BLaER1 (cell line): ENCODE results near the gene GNMT.

ENCODE experiments used
- H3K27ac ChIP-seq: shearing (Covaris generic); formaldehyde crosslinking; 2 replicates; pipeline ENCODE4 v1.8.1; 2022
- H3K27me3 ChIP-seq: shearing (Covaris generic); formaldehyde crosslinking; 2 replicates; pipeline ENCODE4 v1.8.1; 2022
- H3K36me3 ChIP-seq: shearing (Covaris generic); formaldehyde crosslinking; 2 replicates; pipeline ENCODE4 v1.8.1; 2022
- H3K4me1 ChIP-seq: shearing (Covaris generic); formaldehyde crosslinking; 2 replicates; pipeline ENCODE4 v1.8.1; 2022
- H3K4me2 ChIP-seq: shearing (Covaris generic); formaldehyde crosslinking; 2 replicates; pipeline ENCODE4 v1.8.1; 2022
- H3K4me3 ChIP-seq: shearing (Covaris generic); formaldehyde crosslinking; 2 replicates; pipeline ENCODE4 v1.8.1; 2022
- H3K9ac ChIP-seq: shearing (Covaris generic); formaldehyde crosslinking; 2 replicates; pipeline ENCODE4 v1.8.1; 2022
- H3K9me3 ChIP-seq: shearing (Covaris generic); formaldehyde crosslinking; 2 replicates; pipeline ENCODE4 v1.8.1; 2022
- H4K20me1 ChIP-seq: shearing (Covaris generic); formaldehyde crosslinking; 2 replicates; pipeline ENCODE4 v1.8.1; 2022
- Cebpa-rat ChIP-seq: shearing (Covaris generic); IDR thresholded peaks from 2 replicates; pipeline ENCODE4 v1.8.1; 2022

Gene GNMT

DNA sequence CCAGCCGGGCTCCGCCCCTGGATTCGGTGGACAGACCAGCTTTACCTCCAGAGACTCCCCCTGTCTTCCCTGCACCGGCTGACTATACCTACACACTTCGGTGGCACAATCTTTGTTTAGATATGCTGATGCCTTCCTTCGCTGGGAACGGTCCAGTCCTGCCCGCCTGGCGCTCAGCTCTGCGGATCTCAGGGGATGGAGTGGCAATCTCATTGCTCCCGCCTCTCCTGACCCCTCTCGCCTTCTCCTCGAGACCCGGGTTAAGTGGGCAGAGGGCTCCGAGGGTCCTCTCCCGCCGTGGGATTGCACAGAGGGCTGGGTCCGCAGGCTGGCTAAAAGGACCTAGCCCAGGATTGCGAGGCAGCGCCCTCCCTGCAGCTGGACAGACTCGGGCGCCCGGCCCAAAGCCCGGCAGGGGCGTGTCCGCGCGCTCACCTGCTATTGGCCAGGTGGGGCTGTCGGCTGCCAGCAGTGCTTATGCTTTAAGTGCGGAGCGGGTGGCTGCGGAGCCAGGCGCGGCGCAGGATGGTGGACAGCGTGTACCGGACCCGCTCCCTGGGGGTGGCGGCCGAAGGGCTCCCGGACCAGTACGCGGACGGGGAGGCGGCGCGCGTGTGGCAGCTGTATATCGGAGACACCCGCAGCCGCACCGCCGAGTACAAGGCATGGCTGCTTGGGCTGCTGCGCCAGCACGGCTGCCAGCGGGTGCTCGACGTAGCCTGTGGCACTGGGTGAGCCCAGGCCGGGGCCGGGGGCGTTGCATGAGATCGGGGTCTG is at the start of gene GNMT:
Gene GNMT (plus strand): TSS at position 512 of the 777 bp plus-strand sequence. CDS start 14 bp downstream, at position 526.
- Histone ChIP-seq H4K20me1 (peaks cover 25% of the 10 kb centered on the region), H3K9ac (0 out of 2 replicates have a peak within 1 kb of the TSS, but pooled peaks have one; percentile 31), H3K4me2 (no peak within 1 kb of the TSS), H3K27me3 (peaks cover 38% of the 10 kb centered on the region), H3K36me3 (peaks cover 47% of the 10 kb centered on the region), H3K4me3 (no peak within 1 kb of the TSS), H3K4me1 (0 out of 2 replicates have a peak, but pooled peaks cover 9% of the 10 kb centered on the region), H3K27ac (no peak within 1 kb of the TSS), H3K9me3 (no peaks in the 10 kb centered on the region)
- no peak for TF ChIP-seq Cebpa-rat

DNA sequence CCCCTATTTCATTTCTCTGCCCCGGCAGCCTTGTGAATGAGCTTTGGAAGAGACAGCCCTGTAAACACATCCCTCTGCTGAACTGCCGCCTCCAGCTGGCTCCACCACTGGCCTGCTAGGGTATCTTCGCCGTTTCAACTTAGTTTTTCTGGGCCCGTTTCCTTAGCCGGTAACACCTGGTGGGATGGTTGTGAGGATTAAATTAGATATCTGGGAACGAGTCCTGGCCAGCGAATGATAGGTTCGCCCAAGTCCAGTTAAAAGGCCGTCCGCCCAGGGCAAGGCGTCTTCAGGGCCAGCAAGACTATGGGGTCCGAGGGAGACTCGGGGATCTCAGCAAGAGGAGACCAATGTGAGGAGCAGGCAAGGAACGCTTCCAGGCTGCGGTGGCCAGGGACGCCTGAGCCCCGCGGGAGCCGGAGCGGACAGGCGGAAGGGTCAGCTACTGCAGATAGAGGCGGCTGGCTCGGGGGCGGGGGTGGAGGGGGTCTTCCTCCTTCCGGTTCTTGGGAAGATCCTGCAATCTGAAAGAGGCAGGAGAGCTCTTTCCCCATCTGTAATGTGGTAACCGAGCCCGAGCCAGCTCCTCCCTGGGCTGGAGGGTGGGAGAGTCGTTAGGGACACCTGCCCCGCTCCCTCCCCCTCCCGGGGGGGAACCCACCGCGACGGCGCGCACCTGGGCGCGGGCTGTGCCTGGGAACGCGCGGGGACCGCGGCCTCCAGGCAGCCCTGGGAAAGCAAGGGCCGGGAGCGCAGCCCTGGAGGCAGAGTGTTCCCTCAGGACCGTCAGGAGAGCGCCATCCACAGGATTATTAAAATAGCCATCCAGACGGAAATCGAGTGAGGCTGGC is 49.2 kb upstream of the GNMT start:
- no peaks in the 10 kb centered on the region for H3K27me3 ChIP-seq
- no peak overlapping the region for H3K9ac ChIP-seq
- no peaks in the 10 kb centered on the region for H4K20me1 ChIP-seq
- no peak overlapping the region for H3K4me3 ChIP-seq
- H3K36me3 ChIP-seq, result no peaks in the 10 kb centered on the region
- no peak overlapping the region for H3K27ac ChIP-seq
- no peak for TF ChIP-seq Cebpa-rat
- no peaks in the 10 kb centered on the region for H3K9me3 ChIP-seq
- H3K4me2 ChIP-seq, result no peak overlapping the region
- H3K4me1 ChIP-seq, result peaks cover 21% of the 10 kb centered on the region

DNA sequence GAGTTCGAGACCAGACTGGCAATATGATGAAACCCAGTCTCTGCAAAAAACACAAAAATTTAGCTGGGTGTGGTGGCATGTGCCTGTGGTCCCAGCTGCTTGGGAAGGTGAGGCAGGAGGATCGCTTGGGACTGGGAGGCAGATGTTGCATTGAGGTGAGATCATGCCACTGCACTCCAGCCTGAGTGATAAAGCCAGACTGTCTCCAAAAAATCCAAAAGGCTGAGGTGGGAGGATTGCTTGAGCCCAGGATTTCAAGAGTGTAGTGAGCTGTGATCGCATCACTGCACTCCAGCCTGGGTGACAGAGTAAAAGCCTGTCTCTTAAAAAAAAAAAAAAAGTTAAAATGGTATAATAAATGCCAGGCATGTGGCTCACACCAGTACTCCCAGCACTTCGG is 46.0 kb upstream of the GNMT start:
- H3K4me2 ChIP-seq, result peak overlapping the region; percentile 81

DNA sequence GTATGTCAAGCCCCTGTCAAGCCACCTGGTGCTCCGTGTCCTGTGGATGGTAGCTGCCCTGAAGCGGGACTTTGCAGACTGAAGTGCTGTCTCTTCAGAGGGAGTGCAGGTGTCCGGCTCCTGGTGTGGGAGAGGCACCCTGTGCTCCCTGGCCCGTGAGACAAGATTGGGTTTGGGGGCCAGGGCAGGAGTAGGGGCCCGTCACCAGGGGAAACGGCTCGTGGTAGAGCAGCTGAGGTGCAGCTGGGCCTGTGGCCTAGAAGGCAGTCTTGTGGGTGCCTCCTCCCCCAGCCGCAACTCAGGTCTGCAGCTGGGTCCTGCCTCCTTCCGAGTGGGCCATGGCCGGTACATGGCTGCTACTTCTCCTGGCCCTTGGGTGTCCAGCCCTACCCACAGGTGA is 44.8 kb upstream of the GNMT start, which contains the start of gene PTCRA:
Gene PTCRA (plus strand): TSS at position 322 of the 400 bp plus-strand sequence. CDS start 17 bp downstream, at position 339.
- peaks cover 26% of the 10 kb centered on the region for H3K4me1 ChIP-seq
- peak within 1 kb of the TSS; percentile 62 for H3K9ac ChIP-seq
- H3K27me3 ChIP-seq, result no peaks in the 10 kb centered on the region
- TF ChIP-seq Cebpa-rat, result no peak
- no peaks in the 10 kb centered on the region for H3K9me3 ChIP-seq
- no peaks in the 10 kb centered on the region for H4K20me1 ChIP-seq
- no peak within 1 kb of the TSS for H3K4me3 ChIP-seq
- no peaks in the 10 kb centered on the region for H3K36me3 ChIP-seq
- peak within 1 kb of the TSS; percentile 81 for H3K4me2 ChIP-seq
- H3K27ac ChIP-seq, result peak within 1 kb of the TSS; percentile 81

More for the DNA sequence above, 46.0 kb upstream of the GNMT start:
- no peaks in the 10 kb centered on the region for H3K36me3 ChIP-seq
- H4K20me1 ChIP-seq, result no peaks in the 10 kb centered on the region
- peaks cover 26% of the 10 kb centered on the region for H3K4me1 ChIP-seq
- H3K27me3 ChIP-seq, result no peaks in the 10 kb centered on the region
- no peak overlapping the region for H3K9ac ChIP-seq
- peak overlapping the region; percentile 33; the same call in 1 of the 2 replicates for H3K27ac ChIP-seq
- H3K9me3 ChIP-seq, result no peaks in the 10 kb centered on the region
- H3K4me3 ChIP-seq, result no peak overlapping the region
- no peak for TF ChIP-seq Cebpa-rat

DNA sequence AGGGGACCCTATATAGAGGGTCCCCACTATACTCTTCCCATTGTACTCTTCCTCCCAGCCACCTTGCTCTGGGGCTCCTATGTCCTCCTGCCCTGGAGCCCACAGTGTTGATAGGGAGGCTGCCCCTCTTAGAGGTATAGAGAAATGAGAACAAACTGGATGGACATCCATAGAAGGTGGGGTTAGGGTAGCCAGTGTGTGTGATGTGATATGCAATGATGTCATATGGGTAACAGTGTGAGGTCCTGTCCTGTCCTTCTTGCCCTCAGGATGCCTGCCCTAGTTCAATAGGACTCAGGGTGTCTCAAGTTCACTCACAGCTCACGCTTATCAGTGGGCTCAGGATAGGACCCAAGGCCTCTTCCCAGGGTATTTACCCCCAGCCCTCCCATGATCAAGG is 44.3 kb upstream of the GNMT start:
- Histone ChIP-seq H3K4me3 (no peak overlapping the region), H3K27ac (peak overlapping the region; percentile 81), H3K27me3 (no peaks in the 10 kb centered on the region), H3K4me1 (peaks cover 26% of the 10 kb centered on the region), H3K9me3 (no peaks in the 10 kb centered on the region), H3K4me2 (peak overlapping the region; percentile 81), H3K9ac (peak overlapping the region; percentile 62), H4K20me1 (no peaks in the 10 kb centered on the region), H3K36me3 (no peaks in the 10 kb centered on the region)
- no peak for TF ChIP-seq Cebpa-rat

DNA sequence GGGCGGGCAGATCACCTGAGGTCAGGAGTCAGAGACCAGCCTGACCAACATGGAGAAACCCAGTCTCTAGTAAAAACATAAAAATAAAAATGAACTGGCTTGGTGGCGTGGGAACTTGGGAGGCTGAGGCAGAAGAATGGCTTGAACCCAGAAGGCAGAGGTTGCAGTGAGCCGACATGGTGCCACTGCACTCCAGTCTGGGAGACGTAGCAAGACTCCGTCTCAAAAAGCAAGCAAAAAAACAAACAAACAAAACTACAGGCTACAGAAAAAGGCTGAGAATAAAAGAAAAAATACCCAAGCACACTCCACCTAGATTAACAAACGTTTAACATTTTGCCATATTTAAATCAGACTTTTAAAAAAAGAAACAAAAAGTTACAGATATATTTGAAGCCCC is 38.8 kb upstream of the GNMT start:
- H3K4me3 ChIP-seq, result no peak overlapping the region
- TF ChIP-seq Cebpa-rat, result no peak
- H3K36me3 ChIP-seq, result no peaks in the 10 kb centered on the region
- no peak overlapping the region for H3K27ac ChIP-seq
- no peaks in the 10 kb centered on the region for H4K20me1 ChIP-seq
- H3K9ac ChIP-seq, result no peak overlapping the region
- H3K4me1 ChIP-seq, result peaks cover 43% of the 10 kb centered on the region
- H3K9me3 ChIP-seq, result no peaks in the 10 kb centered on the region
- no peaks in the 10 kb centered on the region for H3K27me3 ChIP-seq
- no peak overlapping the region for H3K4me2 ChIP-seq

DNA sequence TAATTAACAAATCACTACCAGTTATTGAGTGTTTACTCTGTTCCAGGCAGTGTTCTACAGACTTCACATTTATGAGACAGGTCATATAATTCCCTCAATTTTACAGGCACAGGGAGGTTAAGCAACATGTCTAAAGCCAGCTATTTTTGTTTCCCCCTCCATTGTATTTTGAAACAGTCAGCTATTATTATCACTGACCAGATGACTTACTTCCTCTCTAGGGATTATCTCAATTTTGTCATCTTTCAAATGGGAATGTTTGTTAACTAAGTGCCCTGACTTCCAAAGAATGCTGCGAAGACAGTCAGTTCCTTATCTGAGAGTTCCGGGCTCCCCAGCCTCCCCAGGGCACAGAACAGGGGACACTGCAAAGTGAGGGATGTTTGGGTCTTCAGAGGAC is 36.9 kb upstream of the GNMT start:
- Histone ChIP-seq H3K4me1 (peaks cover 59% of the 10 kb centered on the region), H3K27ac (peak overlapping the region; percentile 55), H3K9ac (peak overlapping the region; percentile 24; the same call in 1 of the 2 replicates), H3K4me2 (peak overlapping the region; percentile 69), H3K27me3 (no peaks in the 10 kb centered on the region), H3K4me3 (no peak overlapping the region), H3K9me3 (no peaks in the 10 kb centered on the region), H4K20me1 (no peaks in the 10 kb centered on the region), H3K36me3 (no peaks in the 10 kb centered on the region)
- no peak for TF ChIP-seq Cebpa-rat

DNA sequence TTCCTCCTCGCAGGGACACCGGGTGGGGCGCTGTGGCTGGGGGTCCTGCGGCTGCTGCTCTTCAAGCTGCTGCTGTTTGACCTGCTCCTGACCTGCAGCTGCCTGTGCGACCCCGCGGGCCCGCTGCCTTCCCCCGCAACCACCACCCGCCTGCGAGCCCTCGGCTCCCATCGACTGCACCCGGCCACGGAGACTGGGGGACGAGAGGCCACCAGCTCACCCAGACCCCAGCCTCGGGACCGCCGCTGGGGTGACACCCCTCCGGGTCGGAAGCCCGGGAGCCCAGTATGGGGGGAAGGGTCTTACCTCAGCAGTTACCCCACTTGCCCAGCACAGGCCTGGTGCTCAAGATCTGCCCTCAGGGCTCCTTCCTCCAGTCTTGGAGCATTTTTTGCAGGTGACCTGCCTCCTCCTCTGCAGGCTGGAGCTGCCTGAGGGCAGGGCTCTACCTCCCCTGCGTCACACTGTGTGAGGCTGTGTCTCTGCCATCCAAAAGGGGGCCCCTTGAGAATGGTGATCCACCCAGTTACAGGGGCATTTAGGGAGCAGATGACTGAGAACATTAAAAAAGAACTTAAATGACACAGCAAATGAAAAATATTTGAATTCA is 35.2 kb upstream of the GNMT start:
- H3K4me1 ChIP-seq, result peaks cover 59% of the 10 kb centered on the region
- peak overlapping the region; percentile 64; the same call in 1 of the 2 replicates for H3K27ac ChIP-seq
- peak overlapping the region; percentile 84 for H3K4me2 ChIP-seq
- H3K9me3 ChIP-seq, result no peaks in the 10 kb centered on the region
- H4K20me1 ChIP-seq, result no peaks in the 10 kb centered on the region
- TF ChIP-seq Cebpa-rat, result no peak
- H3K27me3 ChIP-seq, result no peaks in the 10 kb centered on the region
- no peak overlapping the region for H3K4me3 ChIP-seq
- no peaks in the 10 kb centered on the region for H3K36me3 ChIP-seq
- 0 out of 2 replicates have a peak overlapping the region, but pooled peaks have one; percentile 27 for H3K9ac ChIP-seq

DNA sequence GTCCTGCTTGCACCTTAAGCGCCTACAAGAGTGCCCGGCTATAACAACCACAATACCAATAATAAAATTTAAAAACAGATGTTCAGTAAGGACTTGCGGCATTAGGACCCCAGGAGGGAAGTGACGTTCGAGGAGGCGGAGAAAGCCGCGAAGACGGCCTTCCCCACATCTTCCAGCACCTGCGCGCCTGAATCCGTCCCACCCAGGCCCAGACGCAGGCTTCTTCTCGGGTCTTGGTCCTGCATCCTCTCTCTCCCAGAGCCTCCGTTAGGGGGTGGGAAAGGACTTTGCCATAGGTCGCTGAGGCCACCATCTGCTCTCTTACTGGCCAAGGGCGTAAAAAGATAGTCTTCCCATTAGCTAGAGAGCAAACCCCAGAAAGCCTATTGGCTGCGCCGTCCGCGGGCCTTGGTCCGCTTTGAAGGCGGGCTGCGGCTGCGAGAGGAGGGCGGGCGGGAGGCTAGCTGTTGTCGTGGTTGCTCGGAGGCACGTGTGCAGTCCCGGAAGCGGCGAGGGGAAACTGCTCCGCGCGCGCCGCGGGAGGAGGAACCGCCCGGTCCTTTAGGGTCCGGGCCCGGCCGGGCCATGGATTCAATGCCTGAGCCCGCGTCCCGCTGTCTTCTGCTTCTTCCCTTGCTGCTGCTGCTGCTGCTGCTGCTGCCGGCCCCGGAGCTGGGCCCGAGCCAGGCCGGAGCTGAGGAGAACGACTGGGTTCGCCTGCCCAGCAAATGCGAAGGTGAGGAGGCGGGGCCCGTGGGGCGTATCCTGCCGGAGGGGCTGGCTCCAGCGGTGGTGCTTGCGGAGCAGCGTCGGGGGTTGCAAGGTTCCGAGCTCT is 31.4 kb upstream of the GNMT start, which contains the start of gene CNPY3:
Gene CNPY3 (plus strand): TSS at position 495 of the 835 bp plus-strand sequence. CDS start 91 bp downstream, at position 586.
- no peaks in the 10 kb centered on the region for H3K9me3 ChIP-seq
- H3K27me3 ChIP-seq, result no peaks in the 10 kb centered on the region
- no peak for TF ChIP-seq Cebpa-rat
- peak within 1 kb of the TSS; percentile 88 for H3K9ac ChIP-seq
- H3K27ac ChIP-seq, result peak within 1 kb of the TSS; percentile 98
- peak within 1 kb of the TSS; percentile 84 for H3K4me2 ChIP-seq
- peaks cover 25% of the 10 kb centered on the region for H3K36me3 ChIP-seq
- peaks cover 77% of the 10 kb centered on the region for H3K4me1 ChIP-seq
- peaks cover 34% of the 10 kb centered on the region for H4K20me1 ChIP-seq
- H3K4me3 ChIP-seq, result peak within 1 kb of the TSS; percentile 81
